NCI-H2107 (cell line): ENCODE measurements around the gene DHRS12.

ENCODE experiments used
- DNase-seq: peaks from one replicate; lab custom pipeline; 2025; lab: John Stamatoyannopoulos, UW

The DHRS12 gene

DNA sequence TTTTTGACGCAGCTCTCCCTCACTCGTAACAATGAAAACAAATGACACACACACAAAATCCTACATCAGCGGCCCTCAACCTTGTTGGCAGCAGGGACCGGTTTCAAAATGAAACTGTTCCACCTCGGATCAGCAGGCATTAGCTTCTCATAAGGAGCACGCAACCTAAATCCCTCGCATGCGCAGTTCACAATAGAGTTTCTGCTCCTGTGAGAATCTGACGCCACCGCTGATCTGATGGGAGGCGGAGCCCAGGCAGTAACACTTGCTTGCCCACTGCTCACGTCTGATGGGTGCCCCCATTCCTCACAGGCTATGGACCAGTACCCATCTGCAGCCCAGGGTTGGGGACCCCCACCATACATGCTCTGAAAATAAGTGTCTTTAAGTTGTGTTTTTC, 43.4 kb downstream of the DHRS12 start:
- no peak for DNase-seq

DNA sequence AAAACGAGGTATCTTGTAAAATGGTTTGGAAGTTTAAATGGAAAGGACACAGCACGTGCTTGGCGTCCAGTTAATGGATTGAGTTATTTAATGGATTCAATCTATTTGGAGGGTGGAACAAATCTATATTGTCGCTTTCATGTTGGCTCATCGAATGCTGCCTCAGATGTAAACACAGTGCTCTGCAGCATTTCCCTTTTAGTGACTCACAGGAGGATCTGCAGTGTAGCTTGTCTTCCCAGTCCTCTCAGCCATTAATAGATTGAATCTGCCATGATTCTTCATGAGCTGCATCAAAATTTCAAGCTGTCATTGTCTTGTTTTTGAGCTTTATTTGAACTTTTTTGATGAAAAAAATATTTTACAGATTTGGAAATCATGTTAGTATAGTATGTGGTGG, 44.7 kb downstream of the DHRS12 start:
- no peak for DNase-seq

DNA sequence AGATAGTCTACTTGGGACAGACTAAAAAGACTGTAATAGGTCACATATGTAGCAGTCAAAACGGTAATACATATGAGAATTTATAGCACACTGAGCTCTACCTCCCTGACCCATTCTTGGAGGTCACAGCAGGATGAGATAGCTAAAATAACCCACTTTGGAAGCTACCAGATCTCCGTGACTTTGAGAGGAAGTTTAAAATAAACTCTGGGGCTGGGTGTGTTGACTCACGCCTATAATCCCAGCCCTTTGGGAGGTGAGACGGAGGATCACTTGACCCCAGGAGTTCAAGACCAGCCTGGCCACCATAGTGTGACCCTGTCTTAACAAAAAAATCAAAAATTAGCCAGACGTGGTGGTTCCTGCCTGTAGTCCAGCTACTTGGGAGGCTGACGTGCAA, 45.3 kb downstream of the DHRS12 start:
- no peak for DNase-seq

DNA sequence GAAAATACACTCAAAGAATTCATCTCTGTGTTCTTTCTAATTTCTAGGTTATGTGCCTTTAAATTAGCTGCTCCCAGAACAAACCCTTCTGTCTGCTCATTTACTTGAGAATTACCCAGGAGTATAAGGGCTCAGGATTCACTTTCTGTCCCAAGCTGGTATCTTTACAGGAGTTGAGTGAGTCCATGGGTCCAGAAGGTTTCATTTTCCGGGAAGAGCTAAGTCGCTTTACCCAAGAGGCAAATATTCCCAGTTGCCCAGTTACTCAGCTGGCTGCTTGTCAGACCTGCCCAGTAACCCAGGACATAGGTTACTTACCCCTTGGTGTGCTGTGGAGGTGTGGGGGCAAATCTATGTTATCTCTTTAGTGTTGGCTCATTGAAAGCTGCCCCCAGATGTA, 47.3 kb downstream of the DHRS12 start:
- no peak for DNase-seq

DNA sequence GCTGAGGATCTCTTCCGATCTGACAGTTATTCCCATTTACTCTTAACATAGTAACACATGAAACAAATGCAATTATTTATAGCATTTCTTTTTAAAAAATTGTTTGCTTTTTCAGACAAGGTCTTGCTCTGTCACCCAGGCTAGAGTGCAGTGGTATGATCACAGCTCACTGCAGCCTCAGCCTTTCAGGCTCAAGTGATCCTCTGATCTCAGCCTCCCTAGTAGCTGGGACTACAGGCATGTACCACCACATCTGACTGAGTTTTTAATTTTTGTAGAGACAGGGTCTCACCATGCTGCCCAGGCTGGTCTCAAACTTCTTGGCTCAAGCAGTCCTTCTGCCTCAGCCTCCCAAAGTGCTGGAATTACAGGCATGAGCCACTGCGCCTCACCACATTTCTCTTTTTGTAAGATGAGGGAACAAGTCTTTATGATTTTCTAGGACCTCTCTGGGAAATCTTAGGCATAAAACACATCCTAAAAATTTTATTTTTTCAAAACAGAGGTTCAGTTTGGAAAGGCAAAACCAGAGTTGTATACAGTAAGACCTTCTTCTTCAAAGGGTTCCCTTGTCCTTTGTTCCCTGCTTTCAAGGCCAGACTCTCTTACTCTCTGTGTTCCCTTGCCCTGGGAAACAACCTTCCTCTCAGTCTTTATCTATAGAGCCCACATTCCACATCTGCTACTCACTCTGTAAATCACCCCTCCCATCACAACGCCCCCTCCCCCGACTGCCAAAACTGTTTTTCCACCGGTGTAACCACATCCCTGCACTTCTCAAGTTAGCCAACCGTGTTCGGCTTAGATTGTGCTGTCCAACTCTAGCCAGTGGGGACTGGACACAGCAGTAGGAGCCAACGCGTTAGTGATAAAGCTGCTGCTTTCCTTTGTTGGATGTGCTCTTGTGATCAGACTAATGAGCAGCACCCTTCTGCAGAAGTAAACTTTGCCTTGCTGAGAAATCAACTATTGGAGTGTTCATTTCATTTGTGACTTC, 56.2 kb downstream of the DHRS12 start:
- DNase-seq: no peak

DNA sequence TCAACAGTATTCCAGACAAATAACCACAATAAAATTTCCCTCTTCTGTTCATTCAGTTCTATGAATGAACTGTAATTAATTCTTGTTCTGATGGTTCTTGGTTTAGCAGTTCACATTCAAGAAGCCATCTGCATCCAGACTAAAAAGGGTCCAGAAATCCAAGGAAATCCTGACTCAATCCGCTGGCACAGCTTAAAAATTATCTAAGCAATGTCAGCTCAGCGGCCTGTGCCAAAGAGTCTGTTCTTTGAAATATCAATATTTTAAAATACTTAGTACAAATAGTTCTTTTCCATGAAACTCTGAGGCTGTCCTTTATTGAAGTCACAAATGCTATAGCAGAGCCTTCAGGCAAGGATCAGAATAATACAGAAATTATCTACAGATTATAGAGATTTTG, 57.2 kb downstream of the DHRS12 start:
- no peak for DNase-seq

DNA sequence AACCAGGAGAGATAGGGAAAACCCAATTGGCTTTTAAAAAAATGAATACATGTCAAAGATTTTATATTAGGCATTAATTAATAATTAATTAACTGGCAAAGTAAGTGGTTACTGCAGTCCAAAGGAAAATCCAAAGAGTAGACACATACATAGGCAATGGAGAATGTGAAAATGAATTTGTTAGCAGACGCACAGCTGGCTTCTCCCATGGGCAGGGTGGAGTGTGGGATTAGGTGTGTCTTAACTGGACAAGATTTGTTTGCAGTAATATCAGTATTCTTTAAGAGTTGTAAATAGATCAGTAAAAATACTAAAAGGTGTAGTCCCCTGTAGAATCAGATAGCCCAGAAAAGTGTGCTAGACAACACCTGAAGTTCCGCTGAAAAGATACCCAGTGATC, 58.7 kb downstream of the DHRS12 start:
- DNase-seq: no peak

DNA sequence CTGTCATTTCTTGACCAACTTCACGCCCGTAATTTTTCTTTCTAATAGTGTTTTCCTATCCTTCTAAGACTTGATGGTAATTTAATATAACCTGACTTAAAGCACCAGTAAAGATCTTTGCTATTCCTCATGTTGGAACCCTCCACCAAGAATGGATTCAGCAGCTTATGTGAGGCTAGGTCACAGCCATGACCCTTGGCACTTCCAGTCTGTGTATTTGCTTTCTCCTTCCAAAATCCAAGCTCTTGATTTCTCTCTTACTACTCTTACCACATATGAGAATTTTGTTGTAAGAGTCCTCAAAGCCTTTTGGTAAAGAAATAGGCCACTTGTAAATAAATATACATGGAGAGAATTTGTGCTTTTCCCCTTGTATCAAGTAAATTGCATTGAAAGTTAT, 61.4 kb downstream of the DHRS12 start:
- no peak for DNase-seq

DNA sequence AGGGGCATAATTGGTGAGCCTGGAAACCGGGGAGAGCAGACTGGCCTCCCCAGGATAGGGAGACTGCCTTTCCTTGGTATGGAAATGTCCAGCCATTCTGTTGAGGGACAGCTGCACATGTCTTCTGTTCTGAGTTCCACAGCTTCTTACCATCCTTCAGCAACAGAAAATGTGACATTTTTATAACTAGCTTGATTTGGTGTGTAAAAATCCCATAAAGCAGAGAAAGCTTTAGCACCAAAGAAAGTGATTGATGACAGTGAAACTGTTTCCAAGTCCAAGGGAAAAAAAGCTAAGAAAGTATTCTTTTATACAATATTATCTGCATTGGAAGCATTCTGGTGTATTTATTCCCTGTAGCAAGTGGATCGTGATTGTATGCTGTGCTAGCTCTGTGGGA, 61.9 kb downstream of the DHRS12 start:
- DNase-seq: no peak

DNA sequence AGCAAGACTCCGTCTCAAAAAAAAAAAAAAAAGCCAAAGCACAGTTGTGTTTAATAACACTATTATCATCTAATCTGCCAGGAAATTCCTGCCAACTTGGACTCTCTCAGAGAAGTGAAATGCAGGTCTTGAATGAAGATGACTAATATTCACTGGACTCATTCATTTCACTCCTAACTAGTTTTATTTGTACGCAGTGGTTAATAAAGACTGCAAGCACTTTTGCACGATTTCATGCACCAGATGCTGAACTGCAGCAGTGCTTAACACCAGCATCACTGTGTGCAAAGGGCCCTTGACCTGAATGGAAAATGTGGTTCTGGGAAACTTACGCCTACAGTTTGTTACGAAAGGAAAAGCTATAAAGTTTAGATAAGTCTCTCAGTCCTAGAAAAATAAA, 63.3 kb downstream of the DHRS12 start:
- DNase-seq: no peak

DNA sequence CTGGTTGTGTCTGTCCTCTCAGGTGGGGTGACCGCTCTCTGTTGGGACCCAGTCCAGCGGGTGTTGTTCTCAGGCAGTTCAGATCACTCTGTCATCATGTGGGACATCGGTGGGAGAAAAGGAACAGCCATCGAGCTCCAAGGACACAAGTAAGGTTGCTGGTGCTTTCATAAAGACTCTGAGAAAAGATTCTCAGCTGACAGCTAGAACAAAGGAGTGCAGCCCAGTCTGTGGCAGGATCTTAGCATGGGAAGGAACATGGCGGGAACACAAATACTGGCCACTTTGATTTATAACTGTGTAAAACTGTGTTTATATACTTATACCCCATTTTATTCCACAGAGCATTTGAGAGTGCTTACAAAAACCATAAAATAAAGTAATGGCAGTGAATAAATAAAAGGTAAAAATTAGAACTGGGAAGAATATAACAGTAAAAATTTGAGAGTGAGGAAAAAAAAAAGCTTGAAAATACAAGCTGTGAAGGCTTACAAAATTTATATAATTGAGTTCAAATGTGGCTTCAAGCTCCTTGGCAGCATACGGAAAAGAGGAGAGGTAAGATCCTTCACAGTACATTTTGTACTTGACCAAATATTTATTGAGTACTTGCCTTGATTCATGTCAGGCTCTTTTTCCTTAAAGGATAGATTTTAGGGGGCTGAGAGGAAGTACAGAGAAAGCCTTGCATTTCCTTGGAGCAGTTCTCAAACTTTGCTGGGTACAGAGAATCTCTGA, 64.8 kb downstream of the DHRS12 start:
- DNase-seq: no peak

DNA sequence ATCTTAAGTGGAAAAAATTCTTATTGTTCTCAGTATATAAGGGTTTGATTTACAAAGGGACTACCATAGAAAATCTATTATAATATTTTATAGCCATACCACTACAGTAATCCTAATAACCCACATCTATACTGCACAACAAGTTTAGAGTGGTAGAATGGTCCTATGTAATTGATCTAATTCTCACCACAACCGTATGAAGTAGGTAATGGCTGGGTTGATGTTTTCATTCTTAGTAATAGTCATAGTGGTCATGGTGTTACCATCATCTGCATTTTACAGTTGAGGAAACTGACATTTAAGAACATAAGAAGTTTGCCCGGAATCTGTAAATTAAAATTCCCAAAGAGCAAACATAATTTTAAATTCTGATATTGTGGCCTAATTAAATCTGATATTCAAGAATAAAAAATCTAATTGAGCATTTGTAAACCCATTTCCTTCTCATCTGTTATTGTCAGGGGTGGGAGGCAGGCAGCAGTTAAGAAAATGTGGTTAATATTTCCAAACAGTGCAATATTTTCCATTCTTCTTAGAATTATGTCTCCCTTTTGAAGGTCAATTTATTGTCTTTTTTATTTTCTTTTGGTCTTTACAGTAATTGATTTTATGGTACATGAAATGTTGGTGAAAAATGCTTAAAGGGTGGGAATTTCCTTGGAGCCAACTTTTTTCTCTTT, 65.6 kb downstream of the DHRS12 start:
- no peak for DNase-seq

DNA sequence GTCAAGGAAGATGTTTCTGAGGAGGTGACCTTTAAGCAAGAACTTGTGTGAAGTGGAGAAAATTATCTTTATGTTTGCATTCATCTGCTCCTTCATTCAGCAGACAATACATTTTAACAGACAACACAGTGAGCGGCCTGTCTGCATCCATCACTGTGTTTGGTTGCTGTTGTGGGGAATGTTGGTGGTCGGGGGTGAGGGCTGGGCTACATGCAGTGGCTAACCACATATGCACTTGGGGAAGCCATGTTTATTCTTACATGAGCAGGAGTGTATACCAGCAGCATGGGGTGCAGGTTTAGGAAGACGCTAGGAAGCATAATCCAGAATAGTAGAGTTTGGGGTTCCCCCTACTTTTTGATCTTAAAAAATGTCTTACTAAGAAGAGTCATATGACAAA, 66.4 kb downstream of the DHRS12 start:
- DNase-seq: no peak

DNA sequence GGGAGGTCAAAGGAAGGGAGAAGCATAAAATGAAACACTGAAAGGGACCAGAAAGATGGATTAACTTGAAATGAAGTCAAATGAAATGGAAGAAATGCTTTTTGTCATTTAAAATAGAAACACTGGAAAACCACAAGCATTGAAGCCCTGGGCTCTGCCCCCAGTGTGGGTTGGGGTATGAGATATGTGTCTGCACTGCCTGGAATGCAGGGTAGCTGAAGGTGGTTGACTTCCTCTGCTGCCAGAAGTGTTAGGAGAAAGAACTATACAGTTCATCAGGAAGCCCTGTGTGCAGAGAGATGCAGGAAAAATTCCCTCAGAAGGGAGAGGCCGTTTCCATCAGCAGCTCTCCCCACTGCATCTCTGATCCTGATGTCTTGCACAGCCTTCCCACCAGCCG, 69.2 kb downstream of the DHRS12 start:
- DNase-seq: no peak

DNA sequence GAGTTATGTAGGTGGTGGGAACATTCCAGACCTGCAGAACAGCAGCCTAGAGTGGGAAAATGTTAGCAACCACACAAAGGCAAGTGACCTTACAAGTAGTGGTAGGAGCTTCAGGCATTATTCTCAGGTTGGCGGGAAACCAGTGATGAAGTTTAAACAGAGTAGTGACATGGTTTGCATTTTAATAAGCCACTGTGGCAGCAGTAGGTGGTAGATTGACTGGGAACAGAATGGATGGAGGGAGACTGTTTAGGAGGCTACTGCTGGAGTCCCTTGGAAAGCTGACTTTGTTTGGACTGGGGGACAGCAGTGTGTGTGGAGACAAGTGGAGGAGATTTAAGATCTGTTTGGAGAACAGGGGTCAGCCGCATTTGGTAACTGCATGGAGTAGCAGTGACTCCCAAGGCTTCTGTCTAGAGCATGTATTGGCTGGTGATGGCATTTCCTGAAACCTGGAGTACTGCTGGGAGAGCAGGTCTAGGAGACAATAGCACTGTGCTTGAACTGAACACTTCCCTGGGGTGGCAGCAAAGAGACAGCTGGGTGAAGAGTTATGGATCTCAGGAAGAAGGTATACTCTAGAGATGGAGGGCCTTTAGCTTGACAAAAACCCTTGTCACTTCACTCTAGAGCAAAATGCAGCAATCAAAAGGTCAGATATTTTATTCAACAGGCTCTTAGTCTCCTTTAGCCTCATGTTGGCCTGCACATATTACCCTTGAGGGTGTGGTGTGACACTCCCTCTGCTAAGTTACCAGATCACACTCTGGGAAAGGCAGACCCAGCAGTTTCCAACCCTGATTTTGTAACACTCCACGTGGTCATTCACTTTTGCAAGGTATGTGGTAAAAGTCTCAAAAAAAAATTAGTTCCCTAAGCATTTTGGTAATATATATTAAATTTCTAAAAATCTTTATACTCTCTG, 70.3 kb downstream of the DHRS12 start:
- DNase-seq: no peak

DNA sequence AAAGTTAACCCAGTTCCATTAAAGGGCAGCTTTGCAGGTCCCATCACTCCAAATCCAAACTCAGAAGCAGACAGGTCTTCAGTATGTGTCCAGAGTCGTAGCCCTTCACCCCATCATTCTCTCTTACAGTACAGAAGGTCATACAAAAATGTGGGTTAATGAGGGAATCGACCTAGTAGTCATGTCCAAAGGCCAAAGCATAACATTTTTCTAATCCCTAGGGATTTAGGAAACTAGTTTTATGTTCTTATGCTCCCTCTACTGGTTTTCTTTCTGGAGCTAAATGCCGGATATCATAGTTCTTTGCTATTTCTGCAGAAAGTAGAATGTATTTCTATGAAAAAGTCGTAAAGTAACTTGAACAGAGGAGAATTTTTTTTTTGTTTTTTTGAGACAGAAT, 72.2 kb downstream of the DHRS12 start:
- DNase-seq: no peak

DNA sequence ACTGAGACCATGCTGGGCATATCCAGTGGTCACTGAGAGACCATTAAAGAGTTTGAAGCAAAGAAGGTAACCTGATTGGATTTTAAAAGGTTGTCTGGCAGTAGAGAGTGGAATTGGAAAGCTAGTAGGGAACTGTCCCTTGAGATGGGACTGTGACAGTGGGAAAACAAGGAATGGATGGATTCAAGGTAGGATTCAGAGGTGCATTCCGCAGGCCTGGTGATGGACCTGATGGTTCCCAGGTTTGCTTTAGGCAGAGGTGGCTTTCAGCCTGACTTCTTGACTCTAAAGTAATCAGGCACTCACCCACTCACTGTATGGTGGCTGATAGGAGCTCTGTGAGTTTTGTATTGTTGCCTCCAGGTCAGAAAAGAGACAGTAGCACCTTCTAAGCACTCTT, 73.0 kb downstream of the DHRS12 start:
- DNase-seq: no peak

DNA sequence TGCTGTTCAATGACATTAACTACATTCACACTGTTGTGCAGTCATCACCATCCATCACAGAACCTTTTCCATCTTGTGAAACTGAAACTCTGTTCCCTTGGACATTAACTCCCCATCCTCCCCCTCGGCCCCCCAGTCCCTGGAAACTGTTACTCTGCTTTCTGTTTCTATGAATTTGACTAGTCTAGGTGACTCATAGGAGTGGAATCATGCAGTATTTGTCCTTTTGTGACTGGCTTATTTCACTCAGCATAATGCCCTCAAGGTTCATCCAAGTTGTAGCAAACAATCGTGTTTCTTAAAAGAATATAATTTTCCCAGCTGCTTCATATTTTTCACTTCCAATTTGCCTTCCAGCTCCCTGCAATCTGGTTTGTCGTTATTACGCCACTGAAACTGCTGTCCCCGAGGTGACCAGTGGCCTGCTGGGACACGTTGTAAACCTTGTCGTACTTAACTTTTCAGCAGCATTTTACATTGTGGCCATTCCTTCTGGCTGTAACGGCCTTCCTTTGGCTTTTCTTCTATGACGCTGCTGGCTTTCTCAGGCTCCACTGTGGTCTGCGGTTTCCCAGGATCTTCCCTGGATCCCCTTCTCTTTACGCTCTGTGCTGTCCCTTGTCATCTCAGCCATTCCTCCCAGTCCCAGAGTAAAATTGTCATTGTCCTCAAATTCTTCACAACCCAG, 74.0 kb downstream of the DHRS12 start:
- no peak for DNase-seq

DNA sequence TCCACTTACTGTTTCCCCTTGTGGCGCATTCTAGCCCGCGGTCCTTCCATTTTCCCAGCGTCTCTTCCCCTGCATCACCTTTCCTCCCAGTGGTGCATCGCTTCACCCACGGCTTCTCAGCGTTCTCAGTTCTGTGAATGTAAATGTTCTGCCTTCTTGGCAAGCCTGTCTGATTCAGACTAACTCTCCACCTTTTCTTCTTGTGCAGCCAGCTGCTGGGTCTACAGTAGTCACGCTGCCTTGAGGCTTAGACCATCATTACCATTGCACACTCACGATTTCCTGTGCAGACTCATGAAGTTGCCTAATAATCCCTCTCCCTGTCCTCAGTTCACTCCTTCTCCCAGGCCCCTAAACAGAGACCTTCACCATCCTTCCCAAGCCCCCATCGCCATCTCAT, 75.0 kb downstream of the DHRS12 start:
- no peak for DNase-seq

DNA sequence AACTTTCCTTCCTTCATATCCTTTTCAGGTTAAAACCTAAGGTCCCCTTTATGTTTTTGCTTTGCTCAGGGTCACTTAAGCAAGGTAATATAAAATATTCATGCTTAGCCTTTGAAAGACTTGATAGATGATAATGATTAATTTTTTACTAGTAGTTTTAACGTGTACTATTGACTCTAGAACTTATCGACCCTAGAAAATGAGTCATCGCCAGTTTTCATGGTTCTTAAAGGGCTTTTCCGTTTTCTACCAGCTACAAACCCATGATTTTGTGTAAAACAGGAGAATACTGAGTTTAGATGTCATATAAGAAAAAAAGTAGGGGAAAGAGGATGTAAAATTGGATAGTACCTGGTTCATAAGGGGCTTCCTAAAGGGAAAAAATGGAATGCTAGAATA, 75.7 kb downstream of the DHRS12 start:
- DNase-seq: no peak

DNA sequence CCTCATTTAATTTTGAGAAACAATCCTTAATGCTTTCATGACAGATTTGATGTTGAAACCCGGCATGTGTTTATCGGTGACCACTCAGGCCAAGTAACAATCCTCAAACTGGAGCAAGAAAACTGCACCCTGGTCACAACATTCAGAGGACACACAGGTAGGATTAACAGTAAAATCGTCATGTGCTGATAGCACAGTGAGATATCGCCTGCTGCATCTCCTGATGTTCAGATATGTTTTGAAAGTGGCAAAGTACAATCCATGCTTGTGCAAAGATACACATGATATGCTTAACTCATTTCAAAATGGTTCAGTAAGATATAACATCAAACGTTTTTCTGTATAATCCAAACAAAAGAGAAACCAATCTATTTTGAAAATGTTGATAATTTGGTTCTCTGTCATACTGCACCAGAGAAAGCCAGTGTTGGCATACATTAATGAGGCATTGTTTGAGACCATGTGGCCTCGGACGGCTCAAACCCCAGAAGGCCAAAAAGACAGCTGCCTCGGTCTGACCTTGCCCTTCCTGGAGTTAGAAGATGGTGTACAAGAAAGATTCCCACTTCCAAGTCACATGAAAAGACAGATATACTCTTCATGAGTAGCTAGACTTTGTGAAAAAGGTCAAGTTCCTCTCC, 76.2 kb downstream of the DHRS12 start:
- DNase-seq: no peak
